ENCODE results near the gene SPACA5. TPM values are rescaled to one million over a fixed set of nuclear protein-coding genes. Genes with fewer than 3 reads are reported as not detected.
"Not testable (repeated sequence)": the region's sequence is repeated elsewhere in the genome, so short reads cannot be mapped to it uniquely, and the experiment has no call there.

The SPACA5 gene
- polyA plus RNA-seq (ENCODE audit: insufficient read length) = 0.29 TPM

DNA sequence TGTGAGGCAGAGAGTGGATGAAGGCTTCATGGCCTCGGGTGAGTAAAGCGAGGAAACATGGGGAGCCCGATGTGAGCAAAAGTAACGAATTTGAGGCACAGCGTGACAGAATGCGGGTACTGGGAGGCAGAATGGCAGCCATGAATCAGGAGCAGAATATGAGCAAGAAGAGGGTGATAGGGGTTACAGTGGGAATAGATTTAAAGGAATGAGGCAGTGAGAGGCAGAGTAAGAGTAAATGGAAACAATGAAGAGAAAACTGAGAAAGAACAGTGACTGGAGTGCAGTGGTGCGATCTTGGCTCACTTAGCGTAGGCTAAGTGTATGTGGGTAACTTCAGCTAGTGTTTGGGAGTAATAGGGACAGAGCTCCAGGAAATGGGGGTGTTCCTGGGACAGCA is at the start of gene SPACA5:
TSS of gene SPACA5 (plus strand) at position 301 of the 400 bp plus-strand sequence. CDS start 815 bp downstream, outside the sequence.
- not testable (repeated sequence) for DNase-seq (ENCODE audit: low read depth)

DNA sequence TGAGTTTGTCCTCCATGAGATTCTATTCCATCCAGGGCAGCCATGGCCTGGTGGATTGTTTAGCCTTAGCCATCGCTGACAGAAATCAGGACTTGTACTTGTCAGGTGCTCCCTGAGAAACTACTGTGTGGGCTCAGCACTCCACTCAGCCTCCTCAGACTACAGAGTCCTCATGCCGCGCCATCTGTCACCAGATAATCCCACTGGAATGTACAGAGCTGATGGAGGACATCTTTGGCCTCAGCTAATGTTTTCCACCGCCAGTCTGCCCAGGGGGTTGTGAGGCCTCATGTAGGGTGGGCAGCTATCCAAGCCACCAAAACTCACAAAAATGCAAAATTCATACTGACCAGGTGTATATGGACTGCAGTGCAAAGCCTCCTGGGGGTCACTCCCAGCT is 48.6 kb upstream of the SPACA5 start:
- DNase-seq (ENCODE audit: low read depth) = not testable (repeated sequence)

DNA sequence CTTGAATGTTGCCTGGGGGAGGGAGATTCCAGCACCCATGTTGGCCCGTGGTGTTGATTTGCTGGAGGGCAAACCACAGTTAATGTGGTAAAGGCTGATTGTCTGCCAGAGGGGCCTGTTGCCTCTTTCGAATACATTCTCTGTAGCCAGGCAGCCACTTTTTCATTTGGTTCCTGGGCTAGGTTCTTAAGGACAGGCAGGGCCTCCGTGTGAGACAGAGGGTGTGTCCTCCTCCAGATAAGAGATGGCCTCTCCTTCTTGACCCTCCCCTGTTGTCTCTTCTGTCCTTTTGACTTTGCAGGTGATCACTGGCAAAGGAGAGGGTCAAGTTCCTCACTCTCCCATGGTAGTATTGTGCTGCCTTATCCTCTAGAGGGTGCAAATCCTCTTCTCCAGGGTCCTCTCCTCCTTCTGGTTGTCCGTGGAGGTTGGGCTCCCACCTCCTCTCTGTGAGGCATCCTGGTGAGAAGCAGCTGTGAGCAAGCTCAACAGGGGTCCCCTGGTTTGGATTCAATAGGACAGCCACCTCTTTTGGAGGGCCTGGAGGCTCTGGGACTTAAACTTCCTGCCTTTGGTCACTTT is 47.9 kb upstream of the SPACA5 start:
- DNase-seq (ENCODE audit: low read depth) = no peak

DNA sequence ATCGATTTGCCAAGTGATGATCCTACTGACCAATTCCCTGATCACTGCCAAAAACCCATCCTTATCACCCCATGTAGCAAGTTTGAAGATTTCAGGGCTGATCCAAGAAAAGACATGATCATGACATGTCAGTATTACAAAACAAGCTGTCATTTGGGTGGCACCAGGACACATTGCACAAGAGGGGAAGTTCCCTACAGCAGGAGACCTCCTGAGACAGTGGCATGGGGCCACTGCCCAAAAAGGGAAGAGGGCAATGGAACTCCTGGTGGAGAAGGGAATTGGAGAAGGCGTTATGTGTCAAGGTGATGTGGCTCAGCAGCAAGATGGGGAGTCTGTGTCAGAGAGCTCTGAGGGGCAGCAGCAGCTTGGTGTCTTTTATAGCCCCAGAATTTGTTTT is 46.4 kb upstream of the SPACA5 start:
- no peak for DNase-seq (ENCODE audit: low read depth)

DNA sequence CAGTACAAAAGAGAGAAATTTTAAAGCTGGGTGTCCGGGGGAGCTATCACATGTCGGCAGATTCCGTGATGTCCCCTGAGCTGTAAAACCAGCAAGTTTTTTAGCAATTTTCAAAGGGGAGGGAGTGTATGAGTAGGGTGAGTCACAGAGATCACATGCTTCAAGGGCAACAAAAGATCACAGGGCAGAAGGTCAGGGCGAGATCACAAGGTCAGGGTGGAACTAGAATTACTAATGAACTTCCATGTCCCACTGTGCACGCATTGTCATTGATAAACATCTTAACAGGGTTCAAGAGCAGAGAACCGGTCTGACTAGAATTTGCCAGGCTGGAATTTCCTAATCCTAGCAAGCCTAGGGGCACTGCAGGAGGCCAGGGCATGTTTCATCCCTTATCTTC is 45.0 kb upstream of the SPACA5 start:
- DNase-seq (ENCODE audit: low read depth) = not testable (repeated sequence)

DNA sequence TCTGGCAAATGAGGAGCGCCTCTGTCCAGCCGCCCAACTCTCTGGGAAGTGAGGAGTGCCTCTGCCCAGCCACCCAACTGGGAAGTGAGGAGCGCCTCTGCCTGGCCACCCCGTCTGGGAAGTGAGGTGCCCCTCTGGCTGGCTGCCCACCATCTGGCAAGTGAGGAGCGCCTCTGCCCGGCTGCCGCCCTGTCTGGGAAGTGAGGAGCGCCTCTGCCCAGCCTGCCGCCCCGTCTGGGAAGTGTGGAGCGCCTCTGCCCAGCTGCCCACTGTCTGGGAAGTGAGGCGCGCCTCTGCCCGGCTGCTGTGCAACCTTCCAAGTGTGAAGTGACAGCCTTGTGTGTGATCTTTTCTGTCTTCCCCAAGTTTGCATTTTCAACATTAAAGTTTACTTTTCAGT is 41.3 kb upstream of the SPACA5 start:
- not testable (repeated sequence) for DNase-seq (ENCODE audit: low read depth)

DNA sequence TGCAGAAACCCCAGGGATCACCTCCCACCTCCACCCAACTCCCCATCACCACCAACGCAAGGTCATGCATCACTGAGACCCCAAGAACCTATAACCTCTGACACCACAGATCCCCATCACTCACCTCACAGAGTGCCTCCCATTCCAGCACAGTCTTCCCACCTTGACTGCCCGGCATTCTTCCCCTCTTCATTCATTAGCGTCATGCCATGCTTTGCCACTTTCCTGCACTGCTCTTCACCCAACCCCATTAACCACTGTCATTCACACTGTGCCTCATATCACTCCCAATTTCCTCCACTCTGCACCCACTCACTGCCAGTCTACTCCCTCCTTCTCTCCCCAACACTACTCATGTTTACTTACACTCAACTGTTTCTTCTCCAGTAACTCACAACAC is 33.6 kb upstream of the SPACA5 start:
- no peak for DNase-seq (ENCODE audit: low read depth)

DNA sequence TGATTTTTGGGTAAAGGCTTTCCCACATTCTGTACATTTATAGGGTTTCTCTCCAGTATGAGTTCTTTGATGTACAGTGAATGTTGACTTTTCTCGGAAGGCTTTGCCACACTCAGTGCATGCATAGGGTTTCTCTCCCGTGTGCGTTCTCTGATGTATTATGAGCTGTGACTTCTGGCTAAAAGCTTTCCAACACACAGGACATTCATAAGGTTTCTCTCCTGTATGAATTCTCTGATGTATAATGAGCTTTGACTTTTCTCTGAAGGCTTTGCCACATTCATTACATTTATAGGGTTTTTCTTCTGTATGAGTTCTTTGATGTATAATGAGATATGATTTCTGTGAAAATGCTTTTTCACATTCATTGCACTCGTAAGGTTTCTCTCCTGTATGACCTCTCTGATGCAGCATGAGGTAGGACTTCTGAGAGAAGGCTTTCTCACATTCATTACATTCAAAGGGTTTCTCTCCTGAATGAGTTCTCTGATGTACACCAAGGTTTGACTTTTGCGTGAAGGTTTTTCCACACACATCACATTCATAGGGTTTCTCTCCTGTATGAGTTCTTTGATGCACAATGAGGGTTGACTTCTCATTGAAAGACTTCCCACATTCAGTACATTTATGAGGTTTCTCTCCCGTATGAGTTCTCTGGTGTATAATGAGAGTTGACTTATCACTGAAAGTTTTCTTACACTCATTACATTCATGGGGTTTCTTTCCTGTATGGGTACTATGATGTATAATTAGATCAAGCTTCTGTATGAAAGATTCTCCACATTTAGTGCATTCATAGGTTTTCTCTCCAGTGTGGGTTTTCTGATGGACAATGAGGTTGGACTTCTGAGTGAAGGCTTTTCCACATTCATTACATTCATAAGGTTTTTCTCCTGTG is 30.3 kb upstream of the SPACA5 start:
- DNase-seq (ENCODE audit: low read depth) = no peak

DNA sequence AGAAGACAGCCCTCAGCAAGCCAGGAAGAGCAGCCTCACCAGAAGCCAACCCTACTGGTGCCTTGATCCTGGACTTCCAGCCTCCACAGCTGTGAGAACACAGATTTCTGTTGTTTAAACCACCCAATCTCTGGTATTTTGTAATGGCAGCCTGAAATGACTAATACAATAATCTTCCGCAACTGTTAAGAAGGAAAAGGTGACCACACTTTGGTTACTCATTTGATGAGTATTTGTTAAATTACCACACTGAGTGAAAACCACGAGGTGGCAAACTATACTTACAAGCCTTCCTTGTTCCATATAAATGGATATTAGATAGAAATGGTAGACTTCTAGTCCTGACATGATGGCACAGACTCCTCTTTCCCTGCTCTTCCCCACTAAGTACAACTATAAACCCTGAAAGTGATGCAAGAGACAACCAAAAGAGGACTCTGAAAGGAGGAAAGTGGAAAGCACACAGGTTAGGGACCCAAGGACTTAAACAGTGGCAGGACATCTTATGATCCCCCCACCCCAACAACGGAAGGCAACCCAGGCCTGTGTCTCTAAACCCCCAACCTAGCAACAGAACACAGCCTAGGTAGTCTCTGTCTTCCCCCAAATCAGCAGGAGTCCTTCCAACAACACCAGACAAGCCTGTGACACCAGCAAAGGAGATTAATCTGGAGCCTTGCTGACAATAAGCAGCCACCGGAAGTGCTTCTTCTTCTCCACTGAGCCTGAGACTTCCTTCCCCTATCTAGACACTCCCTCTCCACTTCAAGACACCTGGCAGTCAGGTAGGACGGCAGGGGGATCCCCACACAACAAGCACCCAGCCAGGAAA is 15.3 kb upstream of the SPACA5 start:
- DNase-seq (ENCODE audit: low read depth) = no peak

DNA sequence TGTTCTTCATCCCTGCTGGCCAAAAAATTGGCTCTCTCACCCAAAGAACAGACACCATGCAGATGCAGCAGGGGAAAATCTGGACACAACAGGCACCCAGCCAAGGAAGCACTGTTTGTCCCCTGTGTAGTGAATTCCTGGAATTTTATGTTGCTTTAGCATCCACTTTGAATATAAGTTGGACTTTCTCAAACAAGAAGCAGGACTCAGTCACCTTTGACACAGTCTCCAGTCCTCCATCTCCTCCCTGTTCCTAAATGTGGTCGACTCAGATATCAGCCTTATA is 14.8 kb upstream of the SPACA5 start:
- no peak for DNase-seq (ENCODE audit: low read depth)

DNA sequence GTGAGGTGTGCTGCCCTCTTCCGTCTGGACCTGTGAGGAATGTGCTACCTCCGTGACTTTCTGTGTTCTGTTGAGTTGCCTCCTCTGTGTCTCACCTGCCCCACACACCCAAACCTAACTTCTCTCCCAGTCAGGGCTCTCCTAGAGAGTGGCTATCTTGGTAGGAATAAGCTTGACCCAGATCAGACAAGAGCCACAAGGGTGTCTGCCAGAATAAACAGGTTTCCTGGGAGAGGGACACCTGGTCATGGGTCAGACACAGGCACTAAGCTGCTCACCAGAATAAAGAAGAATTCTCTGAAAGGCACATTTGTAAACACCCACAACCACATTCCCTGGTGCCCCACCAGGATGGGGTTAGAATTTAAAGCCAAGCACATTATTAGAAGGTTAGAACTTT is 14.1 kb upstream of the SPACA5 start:
- DNase-seq (ENCODE audit: low read depth) = no peak

DNA sequence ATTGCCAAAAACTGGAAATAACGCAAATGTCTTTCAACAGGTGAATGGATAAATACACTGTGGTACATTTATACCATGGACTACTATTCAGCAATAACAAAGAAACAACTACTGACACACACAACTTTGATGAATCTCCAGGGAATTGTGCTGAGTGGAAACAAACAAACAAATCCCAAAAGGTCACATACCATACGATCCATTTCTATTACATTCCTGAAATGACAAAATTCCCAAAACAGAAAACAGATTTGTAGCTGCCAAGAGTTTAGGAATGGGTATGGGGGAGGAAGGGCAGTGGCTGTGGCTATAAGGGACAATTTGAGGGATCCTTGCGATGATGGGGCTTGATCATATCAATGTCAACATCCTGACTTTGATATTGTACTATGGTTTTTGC is 5.5 kb upstream of the SPACA5 start:
- no peak for DNase-seq (ENCODE audit: low read depth)

DNA sequence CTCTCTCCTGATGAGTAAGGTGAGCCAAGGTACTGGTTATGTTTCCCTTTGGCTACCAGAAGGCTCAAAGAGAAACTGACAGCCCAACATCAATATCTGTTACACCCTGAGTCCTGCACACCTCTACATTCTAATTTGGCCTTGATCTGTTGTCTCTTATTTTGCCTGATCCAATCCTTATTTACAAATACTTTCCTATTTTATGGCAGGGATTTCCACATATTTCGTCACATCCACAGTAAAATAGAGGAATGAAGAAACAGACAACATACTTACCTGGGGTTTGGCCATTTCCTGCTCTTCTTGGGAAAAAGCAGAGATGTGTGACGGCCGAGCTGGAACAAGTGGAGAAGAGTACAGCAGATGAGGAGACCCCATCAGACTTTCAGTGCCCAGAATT is 4.5 kb upstream of the SPACA5 start:
- DNase-seq (ENCODE audit: low read depth) = no peak

DNA sequence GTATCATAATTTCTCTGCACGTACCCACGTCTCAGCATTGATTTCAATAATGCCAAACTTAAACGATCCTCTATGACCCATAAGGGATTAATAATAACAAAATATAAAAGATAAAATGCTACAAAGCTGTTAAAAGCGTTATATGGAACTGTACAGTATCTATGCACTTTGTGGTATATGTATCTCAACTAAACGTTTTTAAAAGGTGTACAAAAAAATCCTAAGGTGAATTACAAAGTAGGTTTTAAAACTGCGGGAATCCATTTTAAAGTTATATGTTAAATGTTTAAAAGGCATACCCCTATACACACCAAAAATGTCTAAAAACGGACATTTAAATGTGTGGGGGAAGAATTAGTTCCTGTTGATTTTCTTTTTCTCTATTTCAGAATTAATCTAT is 3.9 kb upstream of the SPACA5 start:
- DNase-seq (ENCODE audit: low read depth) = no peak

DNA sequence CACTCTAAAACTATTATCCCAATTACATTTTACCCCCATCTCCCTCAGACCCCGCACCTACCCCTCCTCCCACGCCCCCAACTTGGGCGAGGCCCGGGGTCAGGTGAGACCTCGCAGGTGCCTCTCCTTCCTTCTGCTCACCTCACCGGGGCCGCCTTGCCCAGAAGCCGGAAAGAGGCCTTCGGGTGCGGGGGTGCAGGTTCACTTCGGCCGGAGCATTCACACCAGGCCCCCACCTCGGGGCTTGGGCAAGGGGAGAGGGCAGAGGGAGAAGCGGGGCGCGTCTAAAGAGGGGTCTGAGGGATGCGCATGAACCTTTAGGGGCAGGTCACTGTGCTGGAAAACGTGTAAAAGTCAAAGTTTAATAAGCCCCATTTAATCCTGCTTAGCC is 3.4 kb upstream of the SPACA5 start:
- DNase-seq (ENCODE audit: low read depth) = no peak

DNA sequence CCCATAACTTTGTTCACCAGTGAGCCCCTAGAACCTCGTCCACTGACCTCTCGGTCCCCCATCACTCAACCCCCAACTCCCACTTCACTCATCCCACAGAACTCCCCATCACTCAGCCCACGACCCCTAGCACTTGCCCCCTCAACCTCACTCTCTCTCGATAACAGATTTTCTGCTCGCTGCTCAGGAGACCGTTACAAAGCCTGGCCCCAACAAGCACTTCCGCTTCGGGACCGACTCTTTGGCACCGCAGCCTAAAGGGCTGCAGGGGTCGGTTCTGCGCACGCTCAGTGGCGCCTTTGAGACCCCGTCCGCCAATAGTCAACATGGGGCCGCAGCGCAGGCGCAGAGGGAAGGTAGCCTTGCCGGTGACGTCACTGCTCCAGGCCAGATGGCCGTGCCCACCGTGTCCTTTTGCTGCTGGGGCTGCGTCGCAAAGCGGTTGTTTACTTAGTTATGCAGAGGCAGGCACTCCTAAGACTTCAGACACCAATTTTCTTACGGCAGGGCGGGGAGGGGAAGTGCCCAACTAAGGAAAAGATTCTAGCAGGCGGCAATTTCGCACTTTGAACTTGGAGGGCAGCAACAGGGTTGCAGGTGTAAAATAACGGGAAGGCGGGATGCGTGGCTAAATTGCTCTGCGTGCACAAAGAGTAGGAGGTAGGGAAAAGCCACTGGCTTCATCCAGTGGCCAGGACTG is 2.9 kb upstream of the SPACA5 start, which contains the start of gene ZNF182:
TSS of gene ZNF182 (minus strand) at position 232 of the 700 bp plus-strand sequence. CDS start 1,380 bp downstream, outside the sequence.
- DNase-seq (ENCODE audit: low read depth) = peak; percentile 71

DNA sequence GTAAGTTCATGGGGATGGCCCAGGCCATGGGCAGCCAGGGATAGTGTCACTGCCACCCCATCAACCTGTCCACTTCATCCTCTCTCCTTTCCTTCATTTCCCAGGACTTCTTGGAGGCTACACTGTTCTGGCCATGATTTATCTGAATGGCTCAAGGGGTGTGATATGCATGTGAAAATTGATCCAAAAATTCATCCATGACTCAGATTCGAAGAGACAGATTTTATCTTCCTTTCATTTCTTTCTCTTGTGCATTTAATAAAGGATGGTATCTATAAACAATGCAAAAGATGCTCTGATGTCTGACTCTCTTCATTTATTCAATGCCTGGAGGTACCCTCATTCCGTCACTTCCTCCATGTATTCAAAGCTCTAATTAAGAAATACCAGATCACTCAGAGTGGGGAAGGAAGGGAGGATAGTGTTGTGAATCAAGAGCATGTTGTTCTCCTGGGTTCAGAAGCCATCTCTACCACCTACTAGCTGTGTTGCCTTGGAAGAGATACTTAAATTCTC is 2.7 kb downstream of the SPACA5 start:
- not testable (repeated sequence) for DNase-seq (ENCODE audit: low read depth)

DNA sequence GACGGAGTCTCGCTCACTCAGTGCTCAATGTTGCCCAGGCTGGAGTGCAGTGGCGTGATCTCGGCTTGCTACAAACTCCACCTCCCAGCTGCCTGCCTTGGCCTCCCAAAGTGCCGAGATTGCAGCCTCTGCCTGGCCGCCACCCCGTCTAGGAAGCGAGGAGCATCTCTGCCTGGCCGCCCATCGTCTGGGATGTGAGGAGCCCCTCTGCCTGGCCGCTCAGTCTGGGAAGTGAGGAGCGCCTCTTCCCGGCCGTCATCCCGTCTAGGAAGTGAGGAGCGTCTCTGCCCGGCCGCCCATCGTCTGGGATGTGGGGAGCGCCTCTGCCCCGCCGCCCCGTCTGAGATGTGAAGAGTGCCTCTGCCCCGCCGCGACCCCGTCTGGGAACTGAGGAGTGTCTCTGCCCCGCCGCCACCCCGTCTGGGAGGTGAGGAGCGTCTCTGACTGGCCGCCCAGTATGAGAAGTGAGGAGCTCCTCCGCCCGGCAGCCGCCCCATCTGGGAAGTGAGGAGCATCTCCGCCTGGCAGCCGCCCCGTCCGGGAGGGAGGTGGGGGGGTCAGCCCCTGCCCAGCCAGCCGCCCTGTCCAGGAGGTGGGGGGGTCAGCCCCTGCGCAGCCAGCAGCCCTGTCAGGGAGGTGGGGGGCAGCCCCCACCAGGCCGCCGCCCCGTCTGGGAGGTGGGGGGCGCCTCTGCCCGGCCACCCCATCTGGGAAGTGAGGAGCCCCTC is 10.0 kb downstream of the SPACA5 start:
- not testable (repeated sequence) for DNase-seq (ENCODE audit: low read depth)

DNA sequence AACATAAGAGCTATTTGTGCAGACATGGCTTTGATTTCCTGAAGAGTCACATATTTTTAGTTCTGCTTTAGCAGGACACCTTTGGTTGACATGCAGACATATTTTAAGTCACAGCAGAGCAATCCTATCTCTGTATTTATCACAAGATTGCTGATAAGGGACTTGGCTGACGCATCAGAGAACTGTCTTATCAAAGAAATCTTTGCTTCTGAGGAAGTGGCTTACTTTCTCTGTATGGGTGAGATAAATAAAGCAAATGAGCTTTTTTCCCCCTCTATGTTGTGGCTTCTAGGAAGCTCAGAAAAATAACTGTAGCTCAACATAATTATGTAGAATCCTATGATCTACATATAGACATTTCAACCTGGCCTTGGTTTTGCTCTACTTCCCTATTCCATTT is 13.1 kb downstream of the SPACA5 start:
- DNase-seq (ENCODE audit: low read depth) = not testable (repeated sequence)

DNA sequence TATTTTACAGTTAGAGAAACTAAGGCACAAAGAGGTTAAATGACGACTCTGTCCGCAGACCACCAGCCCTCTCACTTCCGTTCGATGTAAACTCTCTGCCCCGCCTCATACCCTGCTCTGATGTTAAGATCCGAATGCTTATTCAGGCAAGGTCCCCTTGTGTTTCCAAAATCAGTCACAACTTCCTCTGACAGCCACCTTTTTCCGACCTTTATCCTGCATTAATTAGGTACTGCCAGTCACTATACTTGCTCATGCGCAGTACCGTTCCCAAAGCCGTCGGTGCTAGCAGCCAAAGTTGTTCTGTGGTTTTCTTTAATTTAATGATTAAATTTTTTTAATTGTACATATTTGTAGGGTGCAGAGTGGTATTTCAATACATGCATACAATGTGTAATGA is 13.7 kb downstream of the SPACA5 start:
- DNase-seq (ENCODE audit: low read depth) = not testable (repeated sequence)
